K562 (cell line): ENCODE data around the gene P2RY8. TPM values are rescaled to one million over a fixed set of nuclear protein-coding genes. Genes with fewer than 3 reads are reported as not detected.

Experiments used
- ATAC-seq: fragments of 200-7000 bp; cut with Tn5 transposase; 3 replicates; pipeline ENCODE4 v1.9.1; 2020; ENCODE audit warnings: moderate library complexity
- BruUV-seq: library from RNA; stranded (reverse); fragments of 400-500 nt; replicated peaks from 2 replicates; lab custom pipeline; 2021; lab: Mats Ljungman, UMichigan
- CTCF ChIA-PET: fragments of 300-600 bp; formaldehyde crosslinking; extraction: SDS; loops from one replicate; lab custom pipeline; 2021; ENCODE audit warnings: low intra/inter-chr PET ratio; lab: Yijun Ruan, JAX
- POLR2A ChIA-PET: fragments of 300-600, 350-650 bp; sonication (Branson Sonifier 250); formaldehyde crosslinking; extraction: SDS; loops from one replicate; lab custom pipeline; 2021; ENCODE audit warnings: antibody characterized with exemption, inconsistent platforms; lab: Yijun Ruan, JAX
- DNase-seq, 4 experiments: peaks; one replicate each; pipeline versions ENCODE4 v3.0.0 to v3.0.0-alpha.2; 2011 to 2018; ENCODE audit warnings: low spot score in 3 of 4, mixed read lengths in 3 of 4; ENCODE audit errors: extremely low read depth in 1 of 4
- FAIRE-seq: peaks from 2 replicates; lab custom pipeline; 2011; peaks lifted over from hg19 to GRCh38; lab: Jason Lieb, UNC
- H2AFZ ChIP-seq: 2 replicates; pipeline ENCODE4 v1.6.0; 2011; ENCODE audit warnings: low read depth, low read length, control low read depth, inconsistent platforms
- H3K27ac ChIP-seq: fragments of 200-600 bp; 3 replicates; pipeline ENCODE4 v1.8.0; 2011; ENCODE audit warnings: low read depth, mild to moderate bottlenecking, control low read depth, inconsistent platforms, low read length, moderate library complexity, mixed read lengths; ENCODE audit errors: extremely low read depth
- H3K27me3 ChIP-seq, 2 experiments: fragments of 300-600 bp in 1 of 2; 2 replicates in 1 of 2; 3 replicates in 1 of 2; pipeline versions ENCODE4 v1.6.0 to v1.8.0; 2011; ENCODE audit warnings: inconsistent platforms in 2 of 2, low read length in 2 of 2, mild to moderate bottlenecking in 1 of 2, mixed read lengths in 1 of 2, moderate library complexity in 1 of 2; ENCODE audit not compliant: control insufficient read depth in 2 of 2, insufficient read depth in 2 of 2
- H3K36me3 ChIP-seq: fragments of 300-600 bp; 3 replicates; pipeline ENCODE4 v1.8.0; 2011; ENCODE audit warnings: mild to moderate bottlenecking, low read length, inconsistent platforms; ENCODE audit not compliant: control insufficient read depth, insufficient read depth
- H3K4me1 ChIP-seq, 2 experiments: fragments of 200-600 bp in 1 of 2; replicated peaks in 1 of 2; 2 replicates in 1 of 2; 3 replicates in 1 of 2; pipeline versions ENCODE4 v1.5.1 to v1.8.0; 2011; ENCODE audit warnings: inconsistent platforms in 2 of 2, low read length in 2 of 2, mild to moderate bottlenecking in 1 of 2, mixed read lengths in 1 of 2, moderate library complexity in 1 of 2; ENCODE audit not compliant: control insufficient read depth in 2 of 2, insufficient read depth in 2 of 2
- H3K4me2 ChIP-seq: 2 replicates; pipeline ENCODE4 v1.6.1; 2011; ENCODE audit warnings: low read length, control low read depth, inconsistent platforms, mixed read lengths; ENCODE audit not compliant: insufficient read depth
- H3K4me3 ChIP-seq: fragments of 200-600 bp; sonication (generic), shearing (Covaris generic); 2 replicates; pipeline ENCODE4 v1.5.1; 2016; ENCODE audit warnings: control low read depth, inconsistent platforms
- H3K79me2 ChIP-seq: fragments of 200-600 bp; 3 replicates; pipeline ENCODE4 v1.8.0; 2011; ENCODE audit warnings: low read length, inconsistent platforms; ENCODE audit not compliant: control insufficient read depth, insufficient read depth
- H3K9ac ChIP-seq, 2 experiments: 2 replicates each; pipeline versions ENCODE4 v1.6.0 to v1.6.1; 2011; ENCODE audit warnings: low read depth in 2 of 2, low read length in 2 of 2, control low read depth in 1 of 2, inconsistent platforms in 1 of 2, mild to moderate bottlenecking in 1 of 2, mixed read lengths in 1 of 2; ENCODE audit not compliant: insufficient read depth in 1 of 2
- H3K9me1 ChIP-seq: one replicate; pipeline ENCODE4 v1.6.0; 2011; ENCODE audit warnings: inconsistent platforms, mild to moderate bottlenecking, low read length, moderate library complexity; ENCODE audit not compliant: control insufficient read depth, insufficient read depth
- H3K9me3 ChIP-seq: replicated peaks from 2 replicates; pipeline ENCODE4 v1.5.1; 2011; ENCODE audit warnings: low read depth, low read length, inconsistent platforms; ENCODE audit not compliant: control insufficient read depth, insufficient read depth
- H4K20me1 ChIP-seq: replicated peaks from 2 replicates; pipeline ENCODE4 v1.6.1; 2011; ENCODE audit warnings: low read length, inconsistent platforms, mixed read lengths; ENCODE audit not compliant: control insufficient read depth, insufficient read depth
- CTBP1 ChIP-seq: fragments of 450-650 bp; IDR thresholded peaks from 2 replicates; pipeline ENCODE4 v1.6.1; 2016; ENCODE audit warnings: borderline replicate concordance
- ESRRA ChIP-seq: fragments of 450-650 bp; IDR thresholded peaks from 2 replicates; pipeline ENCODE4 v1.6.1; 2014; ENCODE audit warnings: low read depth, mild to moderate bottlenecking, moderate library complexity, borderline replicate concordance
- ETV5 ChIP-seq: sonication (generic); formaldehyde crosslinking; IDR thresholded peaks from 2 replicates; pipeline ENCODE4 v1.4.0; 2020; ENCODE audit warnings: low read depth, mild to moderate bottlenecking, missing genetic modification reagents
- MEIS2 ChIP-seq: fragments of 450-650 bp; IDR thresholded peaks from 2 replicates; pipeline ENCODE4 v1.6.1; 2014; ENCODE audit warnings: mild to moderate bottlenecking; ENCODE audit not compliant: partially characterized antibody
- NFYB ChIP-seq: IDR thresholded peaks from 2 replicates; pipeline ENCODE4 v1.6.1; 2011; ENCODE audit warnings: mild to moderate bottlenecking, moderate library complexity; ENCODE audit not compliant: insufficient read length; ENCODE audit errors: extremely low read depth
- NRF1 ChIP-seq, 2 experiments: fragments of 450-650 bp; IDR thresholded peaks in 1 of 2; conservative IDR thresholded peaks in 1 of 2; 2 replicates each; pipeline ENCODE4 v1.6.1; 2014; ENCODE audit warnings: mild to moderate bottlenecking in 2 of 2
- RCOR1 ChIP-seq, 2 experiments: IDR thresholded peaks; 2 replicates each; pipeline ENCODE4 v1.6.1; 2012; ENCODE audit warnings: low read depth in 2 of 2, low read length in 2 of 2, borderline replicate concordance in 1 of 2, improper control_type of control experiment in 1 of 2
- RFX1 ChIP-seq: fragments of 450-650 bp; IDR thresholded peaks from 2 replicates; pipeline ENCODE4 v1.6.1; 2016; ENCODE audit warnings: mild to moderate bottlenecking, moderate library complexity
- SAFB2 ChIP-seq: fragments of 200-400 bp; formaldehyde crosslinking; IDR thresholded peaks from 2 replicates; pipeline ENCODE4 v1.6.1; 2018; ENCODE audit warnings: borderline replicate concordance, low read length, low read depth, moderate library complexity; ENCODE audit not compliant: severe bottlenecking
- SP1 ChIP-seq: sonication (generic); formaldehyde crosslinking; IDR thresholded peaks from 2 replicates; pipeline ENCODE4 v1.8.1; 2022; ENCODE audit warnings: mild to moderate bottlenecking, missing genetic modification reagents
- XRCC5 ChIP-seq: fragments of 200-400 bp; formaldehyde crosslinking; IDR thresholded peaks from 2 replicates; pipeline ENCODE4 v1.6.1; 2017; ENCODE audit warnings: low read depth, mild to moderate bottlenecking, low read length
- ZNF24 ChIP-seq: fragments of 450-650 bp; IDR thresholded peaks from 2 replicates; pipeline ENCODE4 v1.6.1; 2016
- WGBS: fragments of 100-300 bp; shearing (Covaris generic); methylation state at CpG from one replicate; pipeline ENCODE4 v1.1.6; 2016; ENCODE audit warnings: low coverage, mixed read lengths; ENCODE audit not compliant: insufficient coverage; ENCODE audit errors: missing lambda C conversion rate; 5-methylcytosine and 5-hydroxymethylcytosine counted together
- in situ Hi-C: fragments of 300-500 bp; cut with MboI; formaldehyde crosslinking; loops from 4 replicates; pipeline ENCODE4 v1.15.0; 2018; ENCODE audit warnings: inconsistent platforms, mixed read lengths
- intact Hi-C: fragments of 100-400 bp; cut with micrococcal nuclease; formaldehyde crosslinking; loops from 2 replicates; pipeline ENCODE4 v1.14.2; 2022
- polyA plus RNA-seq, 8 experiments: library from polyadenylated mRNA; depleted of rRNA in 4 of 8; stranded (reverse) in 5 of 8; unstranded in 3 of 8; fragments of >200 nt; fragmentation: Nextera tagmentation in 2 of 8; fragmentation: Illumina TruSeq in 1 of 8; extraction: Ambion mirVana in 2 of 8; extraction: Trizol in 1 of 8; gene quantifications; 2 replicates each; pipeline versions ENCODE4 v1.2.1 to v1.2.3, GENCODE V29; 2011 to 2014; ENCODE audit warnings: inconsistent platforms in 1 of 8, missing spikeins in 1 of 8
- total RNA-seq, 7 experiments: library from RNA; depleted of rRNA in 6 of 7; stranded (reverse); fragments of >200 nt in 6 of 7; fragmentation: Illumina TruSeq in 2 of 7; extraction: Trizol in 2 of 7; gene quantifications; 2 replicates each; pipeline versions ENCODE4 v1.2.1 to v1.2.3, GENCODE V29; 2011 to 2021; ENCODE audit warnings: low replicate concordance in 1 of 7
- TF ChIP-seq, protein P1 (sequence below): sonication (generic); formaldehyde crosslinking; IDR thresholded peaks from 2 replicates; pipeline ENCODE4 v1.8.0; 2022; ENCODE audit warnings: missing genetic modification reagents, mild to moderate bottlenecking, moderate library complexity, borderline replicate concordance
- TF ChIP-seq, protein P2 (sequence below): fragments of 200-800 bp; sonication (Bioruptor generic); IDR thresholded peaks from 2 replicates; pipeline ENCODE4 v1.6.1; 2017; ENCODE audit warnings: missing genetic modification characterization, missing compliant biosample characterization
- TF ChIP-seq, protein P3 (sequence below): fragments of 450-650 bp; IDR thresholded peaks from 2 replicates; pipeline ENCODE4 v1.6.1; 2016
- TF ChIP-seq, protein P4 (sequence below), 2 experiments: IDR thresholded peaks in 1 of 2; conservative IDR thresholded peaks in 1 of 2; 2 replicates each; pipeline ENCODE4 v1.6.1; 2016; ENCODE audit warnings: low read depth in 2 of 2, mild to moderate bottlenecking in 1 of 2, missing compliant biosample characterization in 1 of 2, missing genetic modification characterization in 1 of 2, moderate library complexity in 1 of 2

The P2RY8 gene
- total and polyA plus RNA-seq, 9 of the 15 experiments (the other 6 are each of a cell fraction or from before 2014, with no cell fraction given) = 0.04 to 0.69 (median 0.08) TPM; not detected in 3

DNA sequence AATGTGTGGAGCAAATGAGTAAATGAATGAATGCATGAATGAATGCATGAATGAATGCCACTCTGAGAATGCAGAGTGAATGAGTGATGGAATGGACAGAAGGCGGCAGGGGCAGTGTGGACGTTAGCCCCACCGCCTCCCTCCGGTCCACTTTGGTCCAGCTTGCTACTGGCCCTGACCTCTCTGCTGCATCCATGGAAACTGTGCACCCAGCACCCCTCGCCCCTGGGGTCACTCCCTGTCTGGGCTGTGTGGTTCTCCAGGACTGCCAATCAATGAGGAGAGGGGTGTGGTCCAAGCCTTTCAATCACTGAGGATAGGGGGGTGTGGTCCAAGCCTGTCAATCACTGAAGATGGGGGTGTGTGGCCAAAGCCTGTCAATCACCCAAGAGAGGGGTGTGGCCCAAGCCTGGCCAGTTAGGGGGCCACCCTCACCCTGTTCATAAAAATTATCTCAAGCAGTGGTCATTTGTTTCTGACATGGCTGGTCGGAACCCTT, 45.1 kb downstream of the P2RY8 start:
- Histone ChIP-seq H3K27ac (no peak overlapping the region), H3K9me3 (no peaks in the 10 kb centered on the region), H3K36me3 (no peaks in the 10 kb centered on the region), H3K4me1 (peaks cover 0 to 7% of the 10 kb centered on the region in 2 experiments; a peak in 4 of 5 replicates), H3K4me3 (no peak overlapping the region), H2AFZ (no peak overlapping the region), H3K9me1 (no peaks in the 10 kb centered on the region), H3K4me2 (no peak overlapping the region), H3K79me2 (no peaks in the 10 kb centered on the region), H4K20me1 (no peaks in the 10 kb centered on the region), H3K9ac (no peak overlapping the region), H3K27me3 (no peaks in the 10 kb centered on the region)
- no TSS peak for BruUV-seq
- in situ Hi-C loops (no loop called here), intact Hi-C loops (no loop called here)
- ChIA-PET CTCF (no interaction called here), POLR2A (no interaction called here)
- ATAC-seq (peak; percentile 98), FAIRE-seq (peak; percentile 88), DNase-seq (peak; percentile 78 to 81 (median 78))
- WGBS = 16% methylated on average over 6 of the region's 6 CpGs
- no peak for TF ChIP-seq ETV5 (CRISPR knock-in tag)
- TF ChIP-seq, protein P1, sequence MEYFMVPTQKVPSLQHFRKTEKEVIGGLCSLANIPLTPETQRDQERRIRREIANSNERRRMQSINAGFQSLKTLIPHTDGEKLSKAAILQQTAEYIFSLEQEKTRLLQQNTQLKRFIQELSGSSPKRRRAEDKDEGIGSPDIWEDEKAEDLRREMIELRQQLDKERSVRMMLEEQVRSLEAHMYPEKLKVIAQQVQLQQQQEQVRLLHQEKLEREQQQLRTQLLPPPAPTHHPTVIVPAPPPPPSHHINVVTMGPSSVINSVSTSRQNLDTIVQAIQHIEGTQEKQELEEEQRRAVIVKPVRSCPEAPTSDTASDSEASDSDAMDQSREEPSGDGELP (CRISPR knock-in tag) = peak; percentile 38; the same call in 1 of the 2 replicates
- peak; percentile 93 for TF ChIP-seq MEIS2
- peak; percentile 46; the same call in 1 of the 2 replicates for TF ChIP-seq SP1 (CRISPR knock-in tag)
- TF ChIP-seq RFX1 = peak; percentile 72
- TF ChIP-seq NRF1 (conservative IDR thresholded peaks at IDR 0.05 in 1 of 2, IDR thresholded peaks at IDR 0.05 in 1 of 2) = peak in 1 of 2 experiments; percentile 38; a peak in 2 of 4 replicates
- peak; percentile 99 for TF ChIP-seq ZNF24
- peak; percentile 61; the same call in 1 of the 2 replicates for TF ChIP-seq CTBP1
- TF ChIP-seq ESRRA = peak; percentile 79; the same call in 1 of the 2 replicates
- TF ChIP-seq, protein P2, sequence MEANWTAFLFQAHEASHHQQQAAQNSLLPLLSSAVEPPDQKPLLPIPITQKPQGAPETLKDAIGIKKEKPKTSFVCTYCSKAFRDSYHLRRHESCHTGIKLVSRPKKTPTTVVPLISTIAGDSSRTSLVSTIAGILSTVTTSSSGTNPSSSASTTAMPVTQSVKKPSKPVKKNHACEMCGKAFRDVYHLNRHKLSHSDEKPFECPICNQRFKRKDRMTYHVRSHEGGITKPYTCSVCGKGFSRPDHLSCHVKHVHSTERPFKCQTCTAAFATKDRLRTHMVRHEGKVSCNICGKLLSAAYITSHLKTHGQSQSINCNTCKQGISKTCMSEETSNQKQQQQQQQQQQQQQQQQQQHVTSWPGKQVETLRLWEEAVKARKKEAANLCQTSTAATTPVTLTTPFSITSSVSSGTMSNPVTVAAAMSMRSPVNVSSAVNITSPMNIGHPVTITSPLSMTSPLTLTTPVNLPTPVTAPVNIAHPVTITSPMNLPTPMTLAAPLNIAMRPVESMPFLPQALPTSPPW (CRISPR knock-in tag) = peak; percentile 25; the same call in 1 of the 2 replicates
- TF ChIP-seq NFYB = peak; percentile 39
- TF ChIP-seq, protein P3, sequence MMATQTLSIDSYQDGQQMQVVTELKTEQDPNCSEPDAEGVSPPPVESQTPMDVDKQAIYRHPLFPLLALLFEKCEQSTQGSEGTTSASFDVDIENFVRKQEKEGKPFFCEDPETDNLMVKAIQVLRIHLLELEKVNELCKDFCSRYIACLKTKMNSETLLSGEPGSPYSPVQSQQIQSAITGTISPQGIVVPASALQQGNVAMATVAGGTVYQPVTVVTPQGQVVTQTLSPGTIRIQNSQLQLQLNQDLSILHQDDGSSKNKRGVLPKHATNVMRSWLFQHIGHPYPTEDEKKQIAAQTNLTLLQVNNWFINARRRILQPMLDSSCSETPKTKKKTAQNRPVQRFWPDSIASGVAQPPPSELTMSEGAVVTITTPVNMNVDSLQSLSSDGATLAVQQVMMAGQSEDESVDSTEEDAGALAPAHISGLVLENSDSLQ = peak; percentile 100
- TF ChIP-seq XRCC5 = no peak
- no peak for TF ChIP-seq SAFB2
- TF ChIP-seq RCOR1 (IDR thresholded peaks at IDR 0.05; ENCODE audit: borderline replicate concordance in 1 of 2, low read depth in 2 of 2, low read length in 2 of 2) = peak in 1 of 2 experiments; percentile 54; a peak in 2 of 4 replicates
- TF ChIP-seq, protein P4, sequence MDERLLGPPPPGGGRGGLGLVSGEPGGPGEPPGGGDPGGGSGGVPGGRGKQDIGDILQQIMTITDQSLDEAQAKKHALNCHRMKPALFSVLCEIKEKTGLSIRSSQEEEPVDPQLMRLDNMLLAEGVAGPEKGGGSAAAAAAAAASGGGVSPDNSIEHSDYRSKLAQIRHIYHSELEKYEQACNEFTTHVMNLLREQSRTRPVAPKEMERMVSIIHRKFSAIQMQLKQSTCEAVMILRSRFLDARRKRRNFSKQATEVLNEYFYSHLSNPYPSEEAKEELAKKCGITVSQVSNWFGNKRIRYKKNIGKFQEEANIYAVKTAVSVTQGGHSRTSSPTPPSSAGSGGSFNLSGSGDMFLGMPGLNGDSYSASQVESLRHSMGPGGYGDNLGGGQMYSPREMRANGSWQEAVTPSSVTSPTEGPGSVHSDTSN (CRISPR knock-in tag; IDR thresholded peaks at IDR 0.05; ENCODE audit: low read depth) = peak; percentile 98
- TF ChIP-seq, protein P4 (tag; conservative IDR thresholded peaks at IDR 0.05; ENCODE audit: low read depth) = peak; percentile 98
